ENCODE results near the gene ATG4D.

Gene ATG4D

DNA sequence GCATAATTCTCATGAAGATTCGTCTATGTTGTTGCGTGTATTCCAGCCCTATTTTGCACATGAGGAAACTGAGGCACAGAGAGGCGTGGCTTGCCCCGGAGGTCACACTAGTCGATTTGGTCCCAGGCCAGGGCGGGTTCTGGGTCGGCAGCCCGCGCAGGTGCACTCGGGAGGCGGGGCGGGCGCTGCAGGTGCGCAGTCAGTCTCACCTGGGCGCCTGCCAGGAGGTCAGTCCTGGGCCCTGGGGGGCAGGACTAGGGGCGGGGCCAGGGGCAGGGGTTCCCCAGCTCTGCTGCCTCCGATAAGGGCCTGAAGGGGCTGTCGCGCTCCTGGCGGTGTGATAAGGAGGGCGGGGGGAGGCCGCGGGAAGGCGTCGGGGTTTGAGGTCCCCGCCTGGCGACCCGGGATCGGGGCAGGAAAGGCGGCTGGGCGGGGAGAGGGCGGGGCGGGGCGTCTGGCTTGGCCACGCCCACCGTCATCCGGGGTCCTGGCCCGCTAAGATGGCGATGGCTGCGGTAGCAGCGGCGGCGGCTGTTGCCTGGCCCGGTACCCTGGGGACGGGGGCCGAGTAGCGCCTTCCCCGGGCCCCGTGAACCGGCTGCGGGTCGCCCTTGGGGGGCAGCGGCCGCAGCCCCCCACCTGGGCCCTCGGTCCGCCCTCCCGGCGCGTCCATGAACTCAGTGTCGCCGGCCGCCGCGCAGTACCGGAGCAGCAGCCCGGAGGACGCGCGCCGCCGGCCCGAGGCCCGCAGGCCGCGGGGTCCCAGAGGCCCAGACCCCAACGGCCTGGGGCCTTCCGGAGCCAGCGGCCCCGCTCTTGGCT, at the start of gene ATG4D:
Gene ATG4D (plus strand): TSS at position 485 of the 822 bp plus-strand sequence. CDS start 187 bp downstream, at position 672.
- DNase-seq, result peak; percentile 56 to 81

- no peak for DNase-seq
Measured at GRCh38 chr19:10497371-10497770, 46.3 kb upstream of the ATG4D start.

GRCh38 chr19:10499550-10500246, 44.0 kb upstream of the ATG4D start:
- DNase-seq, result no peak

DNA sequence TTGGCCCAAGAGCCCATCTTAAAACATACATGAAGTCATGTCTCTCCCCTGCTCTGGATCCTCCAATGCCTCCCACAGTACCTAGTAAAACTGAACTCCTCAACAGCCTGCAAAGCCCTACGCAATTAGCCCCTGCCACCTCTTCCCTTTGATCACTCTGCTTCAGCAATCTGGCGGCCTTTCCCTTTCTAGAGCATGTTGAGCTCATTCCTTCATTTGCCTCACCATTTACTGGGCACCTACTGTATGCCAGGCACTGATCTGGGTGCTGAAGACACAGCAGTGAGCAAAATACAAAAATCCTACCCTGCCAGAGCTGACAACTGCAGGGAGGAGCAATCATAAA, 43.5 kb upstream of the ATG4D start:
- DNase-seq, result no peak

DNA sequence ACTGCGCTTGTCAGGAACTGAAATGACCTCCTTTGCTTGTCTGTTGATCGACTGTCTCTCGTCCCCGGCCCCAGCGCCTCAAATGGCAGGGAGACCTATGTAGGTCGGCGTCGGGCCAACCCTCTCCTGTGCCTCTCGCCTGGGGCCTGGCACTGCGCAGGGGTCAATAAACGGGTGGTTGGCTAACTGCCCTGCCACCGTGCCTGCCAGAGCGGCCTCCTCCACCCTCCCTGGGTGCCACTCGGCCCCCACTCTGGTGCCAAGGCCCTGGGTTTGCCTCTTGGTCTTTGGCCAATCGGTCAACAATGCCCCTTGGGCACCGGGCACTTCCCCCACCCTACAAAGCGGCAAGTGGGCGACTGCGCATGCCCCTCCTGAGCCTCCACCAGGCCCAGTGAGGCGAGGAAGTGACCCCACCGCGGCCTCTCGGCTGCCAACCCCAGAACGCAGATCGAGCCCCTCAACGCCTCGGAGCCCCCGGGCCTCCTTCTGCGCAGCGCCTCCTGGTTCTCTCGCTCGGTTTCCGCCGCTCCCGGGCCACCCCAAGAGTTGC, 41.7 kb upstream of the ATG4D start:
- peak; percentile 64 for DNase-seq

GRCh38 chr19:10502524-10503001, 41.1 kb upstream of the ATG4D start:
- peak; percentile 88 to 90 for DNase-seq

- peak in 1 of 2 donors; percentile 14 for DNase-seq
Measured at GRCh38 chr19:10503002-10503789, 40.5 kb upstream of the ATG4D start, which contains the start of gene KEAP1. TSS of gene KEAP1 (minus strand) at chr19:10503356. CDS start at chr19:10500033, 3,323 bp downstream.

GRCh38 chr19:10505583-10506229, 38.0 kb upstream of the ATG4D start:
- peak; percentile 63 to 93 for DNase-seq

- DNase-seq, result no peak
Measured at GRCh38 chr19:10508036-10508435, 35.7 kb upstream of the ATG4D start.

- no peak for DNase-seq
Measured at GRCh38 chr19:10508707-10509106, 35.0 kb upstream of the ATG4D start.

DNA sequence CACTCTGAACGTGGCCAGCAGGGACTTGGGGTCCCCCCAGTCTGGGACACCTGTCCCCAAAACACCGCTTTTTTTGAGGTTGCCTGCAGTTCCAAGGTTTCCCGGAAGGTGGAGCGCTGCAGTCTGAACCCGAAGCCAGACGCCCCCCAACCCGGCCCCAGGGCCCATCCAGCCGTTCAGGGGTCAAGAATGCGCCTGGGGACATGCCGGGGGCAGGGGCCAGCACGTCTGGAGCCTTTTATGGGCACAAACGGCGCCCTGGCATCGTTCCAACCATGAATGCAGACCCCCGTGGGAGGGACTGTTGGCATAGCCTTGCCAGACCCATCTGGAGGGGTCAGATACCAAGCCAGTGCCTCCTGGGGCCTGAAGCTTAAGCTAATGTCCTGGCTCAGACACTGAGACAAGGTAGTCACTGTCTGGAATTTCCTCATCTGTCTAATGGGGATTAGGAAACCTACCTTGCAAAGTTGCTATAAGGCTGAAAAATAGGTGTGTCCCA, 33.4 kb upstream of the ATG4D start:
- DNase-seq, result peak in 1 of 2 donors; percentile 41

GRCh38 chr19:10513223-10513622, 30.5 kb upstream of the ATG4D start:
- DNase-seq, result no peak

- no peak for DNase-seq
Measured at GRCh38 chr19:10514211-10515145, 29.2 kb upstream of the ATG4D start.

DNA sequence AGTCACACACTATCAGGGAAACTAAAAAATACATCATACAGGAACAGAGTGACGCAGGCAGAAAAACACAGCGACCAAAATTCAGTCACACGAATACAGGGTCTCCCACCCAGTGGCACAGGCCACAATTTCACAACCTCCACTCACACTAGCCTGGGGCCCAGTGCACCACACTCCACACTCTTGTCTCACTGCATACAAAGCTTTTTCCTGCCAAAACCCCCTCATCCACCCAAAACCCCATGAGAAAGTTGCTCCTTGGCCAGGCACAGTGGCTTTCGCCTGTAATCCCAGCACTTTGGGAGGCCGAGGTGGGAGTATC, 27.7 kb upstream of the ATG4D start:
- DNase-seq, result no peak

- no peak for DNase-seq
Measured at GRCh38 chr19:10516671-10517286, 26.9 kb upstream of the ATG4D start.

DNA sequence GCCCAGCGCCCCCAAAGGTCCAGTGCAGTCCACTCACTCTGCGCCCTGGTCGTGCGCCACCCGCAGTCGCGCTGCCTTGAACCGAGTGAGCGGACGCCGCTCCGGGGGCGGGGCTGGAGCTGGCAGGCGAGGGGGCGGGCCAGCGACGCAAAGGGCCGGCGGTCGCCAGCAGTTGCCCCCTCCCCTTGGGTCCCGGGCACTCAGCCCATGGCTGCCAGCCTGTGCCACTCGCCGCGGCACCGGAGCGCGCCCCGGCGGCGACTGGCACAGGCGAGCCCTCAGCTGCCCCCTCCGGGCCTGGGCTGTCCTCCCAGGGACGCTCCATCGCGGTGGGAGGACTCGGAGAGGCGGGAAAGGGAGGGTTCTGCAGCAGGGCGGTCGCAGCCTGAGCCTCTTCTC, 26.3 kb upstream of the ATG4D start, which contains the start of gene S1PR5:
Gene S1PR5 (minus strand): TSS at position 87 of the 399 bp plus-strand sequence. CDS start 2,436 bp downstream, outside the sequence.
- DNase-seq, result no peak

DNA sequence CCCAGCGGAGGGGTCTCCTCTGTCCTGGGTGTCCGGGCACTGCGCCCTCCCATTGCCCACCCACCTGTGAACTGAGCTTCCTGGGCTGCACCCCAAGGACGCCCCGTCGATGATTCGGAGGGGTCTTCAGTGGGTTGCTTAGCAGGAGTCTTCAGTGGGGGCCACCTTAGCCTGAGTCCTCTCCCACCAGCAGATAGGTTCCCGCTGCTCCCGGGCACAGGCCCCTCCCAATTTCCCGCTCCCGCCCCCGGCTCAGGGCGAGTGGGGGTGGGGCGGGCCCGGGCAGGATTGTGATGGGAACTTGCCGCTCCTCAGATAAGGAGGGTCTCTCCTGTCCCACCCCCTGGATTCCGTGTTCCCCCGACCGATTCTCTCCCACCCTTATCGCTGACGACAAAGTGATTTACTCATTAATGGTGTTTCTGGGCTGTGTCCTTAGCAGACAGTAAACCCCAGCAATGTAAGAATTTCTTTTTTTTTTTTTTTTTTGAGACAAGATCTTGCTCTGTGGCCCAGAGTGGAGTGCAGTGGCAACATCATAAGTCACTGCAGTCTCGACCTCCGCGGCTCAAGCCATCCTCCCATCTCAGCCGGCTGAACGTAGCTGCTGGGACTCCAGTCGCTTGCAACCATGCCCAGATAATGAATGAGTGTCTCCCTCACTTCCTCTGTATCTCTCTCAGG, 25.8 kb upstream of the ATG4D start:
- no peak for DNase-seq

GRCh38 chr19:10518444-10519361, 25.0 kb upstream of the ATG4D start:
- DNase-seq, result peak in 1 of 2 donors; percentile 37

DNA sequence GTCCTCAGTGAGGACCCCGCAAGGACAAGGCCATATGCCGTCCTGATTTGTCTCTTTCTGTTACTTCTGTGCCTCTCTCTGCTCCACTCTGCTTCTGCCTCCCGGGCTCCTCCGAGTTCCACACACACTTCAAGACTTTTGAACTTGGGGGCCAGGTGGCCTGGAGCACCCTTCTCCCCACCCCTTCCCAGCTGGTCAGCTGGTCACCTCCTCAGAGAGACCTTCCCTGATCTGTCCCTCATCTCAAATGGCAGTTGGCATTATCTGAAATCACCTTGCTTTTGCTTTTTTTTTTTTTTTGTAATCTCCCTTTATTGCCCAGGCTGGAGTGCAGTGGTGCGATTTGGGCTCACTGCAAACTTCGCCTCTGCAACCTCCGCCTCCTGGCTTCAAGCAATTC, 24.3 kb upstream of the ATG4D start:
- DNase-seq, result no peak

Data from inflammatory macrophage treated with lipopolysaccharide for 1 hour (primary cell).